SH-SY5Y (cell line): Measurements from ENCODE around the gene IQCF6.

Experiments used
- GATA2 ChIP-seq: IDR thresholded peaks from 2 replicates; pipeline ENCODE4 v1.6.1; 2011; ENCODE audit warnings: mild to moderate bottlenecking, low read depth, low read length
- GATA3 ChIP-seq: IDR thresholded peaks from 2 replicates; pipeline ENCODE4 v1.6.1; 2011; ENCODE audit warnings: low read depth, mild to moderate bottlenecking, low read length, moderate library complexity

DNA sequence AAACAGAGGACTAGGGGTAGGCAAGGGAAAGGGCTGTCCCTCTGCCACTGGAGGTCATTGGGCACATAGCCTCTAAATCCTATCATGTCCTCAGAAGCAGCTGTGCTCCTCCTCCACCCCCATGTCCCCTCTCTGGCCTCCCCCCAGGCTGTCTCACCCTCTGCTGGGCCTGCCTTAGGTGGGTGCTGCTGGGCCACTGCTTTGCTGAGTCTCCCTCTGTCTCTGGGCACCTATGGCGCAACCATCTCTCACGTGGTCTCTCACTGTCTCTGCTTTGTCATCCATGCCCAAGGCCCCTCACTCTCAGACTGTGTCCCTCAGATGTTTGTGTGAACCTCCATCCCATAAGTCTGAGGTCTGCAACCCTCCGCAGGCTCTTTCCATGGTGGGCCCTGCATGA lies 35.0 kb upstream of the IQCF6 start:
- no peak for TF ChIP-seq GATA2
- TF ChIP-seq GATA3: no peak
